ENCODE measurements around the gene FCHSD1.
A peak's percentile ranks its signal among the peaks of the same experiment; 100 is the strongest.

FCHSD1 gene

GRCh38 chr5:141640698-141641097, 10.5 kb downstream of the FCHSD1 start:
- DNase-seq, result no peak

DNA sequence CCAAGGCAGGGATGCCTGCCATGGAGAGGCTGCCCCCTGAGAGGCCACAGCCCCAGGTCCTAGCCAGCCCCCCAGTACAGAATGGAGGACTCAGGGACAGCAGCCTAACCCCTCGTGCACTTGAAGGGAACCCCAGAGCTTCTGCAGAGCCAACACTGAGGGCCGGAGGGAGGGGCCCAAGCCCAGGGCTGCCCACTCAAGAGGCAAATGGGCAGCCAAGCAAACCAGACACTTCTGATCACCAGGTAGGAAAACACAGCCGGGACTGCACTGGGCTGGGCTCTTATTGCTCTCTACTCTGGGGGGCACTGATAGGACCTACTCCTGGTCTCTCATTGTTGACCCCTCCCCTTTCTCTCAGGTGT, 11.2 kb downstream of the FCHSD1 start:
- DNase-seq, result no peak

- no peak for DNase-seq
Measured at GRCh38 chr5:141639357-141640050, 11.7 kb downstream of the FCHSD1 start.

- DNase-seq, result no peak
Measured at GRCh38 chr5:141638771-141639170, 12.4 kb downstream of the FCHSD1 start.

GRCh38 chr5:141637767-141638419, 13.3 kb downstream of the FCHSD1 start:
- DNase-seq, result peak in 2 of 3 experiments; percentile 17 to 50

DNA sequence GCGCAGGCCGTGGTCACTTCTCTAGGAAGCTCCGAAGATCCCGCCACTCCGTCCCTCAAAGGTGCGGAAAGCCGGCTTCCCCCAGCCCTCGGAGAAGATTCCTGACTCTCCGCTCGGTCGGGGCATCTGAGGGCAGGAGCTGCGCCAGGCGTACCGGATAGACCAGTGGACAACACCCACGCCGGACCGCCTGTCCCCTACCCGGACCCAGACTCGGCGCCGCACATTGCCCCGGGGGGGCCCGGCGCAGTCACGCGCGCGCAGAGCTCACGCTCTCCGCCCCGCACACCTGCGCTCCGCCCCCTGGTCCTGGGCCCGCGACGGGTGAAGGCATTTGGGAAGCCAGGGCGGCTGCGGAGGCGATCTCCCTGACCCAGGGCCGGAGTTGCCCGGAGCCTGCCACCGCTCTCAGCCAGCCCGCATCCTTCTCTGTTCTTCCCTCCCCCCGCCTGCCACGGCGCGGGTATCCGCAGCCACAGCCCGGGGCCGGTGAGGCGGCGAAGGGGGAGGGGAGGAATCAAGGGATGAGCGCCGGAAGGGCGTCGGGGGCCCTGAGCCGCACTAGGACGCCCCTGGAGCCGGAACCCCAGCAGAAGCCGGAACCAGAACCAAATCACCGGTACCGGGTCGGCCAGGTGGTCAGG, 14.0 kb downstream of the FCHSD1 start:
- peak in 2 of 3 experiments; percentile 66 for DNase-seq

DNA sequence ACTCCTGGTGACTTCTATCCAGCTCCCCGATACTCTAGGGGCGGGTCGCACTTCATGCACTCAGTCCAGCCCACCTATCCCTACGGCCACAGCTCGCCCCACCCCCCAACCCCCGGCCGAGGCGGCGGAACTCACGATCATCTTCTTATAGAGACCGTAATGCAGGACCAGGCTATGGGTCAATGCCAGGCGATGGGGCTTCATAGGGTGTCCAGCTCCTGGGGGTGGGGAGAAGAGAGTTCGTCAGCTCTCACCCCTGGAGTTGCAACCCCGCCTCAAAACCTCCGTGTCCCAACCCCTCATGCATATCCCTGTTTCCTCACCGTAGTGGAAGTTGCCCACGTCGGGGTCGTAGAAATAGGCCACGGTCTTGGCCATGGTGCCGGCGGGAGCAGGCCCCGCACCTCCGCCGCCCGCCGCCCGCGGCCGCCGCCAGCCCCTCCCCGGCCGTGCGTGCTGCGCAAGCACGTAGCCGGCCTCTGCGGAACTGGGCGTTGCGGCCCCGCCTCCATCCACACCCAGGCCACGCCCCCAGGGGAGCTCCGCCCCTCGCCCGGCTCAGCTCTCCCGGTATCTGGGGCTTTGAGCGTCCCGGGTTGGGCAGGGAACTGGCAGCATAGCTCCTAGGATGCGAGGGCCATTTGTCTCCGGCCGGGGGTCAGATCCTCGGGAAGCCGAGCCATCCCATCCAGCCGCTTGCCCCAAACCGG, 14.7 kb downstream of the FCHSD1 start, which contains the start of the genes HDAC3 and RELL2:
HDAC3 (minus strand) TSS at position 437 of the 710 bp plus-strand sequence; CDS start at position 378, 59 bp downstream.
RELL2 (plus strand) TSS at position 585 of the 710 bp plus-strand sequence. CDS start 1,229 bp downstream, outside the sequence.
- peak; percentile 82 to 91 (median 83) for DNase-seq

DNA sequence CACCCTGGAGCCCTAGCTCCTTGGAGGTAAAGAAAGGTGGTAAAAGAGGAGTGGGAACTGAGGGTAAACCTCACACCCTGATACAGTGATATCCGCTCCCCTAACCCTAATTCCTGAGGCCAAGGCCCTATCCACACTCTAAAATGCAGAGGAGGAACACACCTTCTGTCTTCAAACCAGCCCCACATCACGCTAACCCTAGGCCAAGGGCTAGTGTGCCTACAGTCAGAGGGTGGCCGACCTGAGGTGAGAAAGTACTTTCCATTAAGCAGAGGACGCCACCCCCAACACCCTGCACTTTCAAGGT, 15.2 kb downstream of the FCHSD1 start:
- no peak for DNase-seq

GRCh38 chr5:141635646-141636045, 15.6 kb downstream of the FCHSD1 start:
- DNase-seq, result no peak

DNA sequence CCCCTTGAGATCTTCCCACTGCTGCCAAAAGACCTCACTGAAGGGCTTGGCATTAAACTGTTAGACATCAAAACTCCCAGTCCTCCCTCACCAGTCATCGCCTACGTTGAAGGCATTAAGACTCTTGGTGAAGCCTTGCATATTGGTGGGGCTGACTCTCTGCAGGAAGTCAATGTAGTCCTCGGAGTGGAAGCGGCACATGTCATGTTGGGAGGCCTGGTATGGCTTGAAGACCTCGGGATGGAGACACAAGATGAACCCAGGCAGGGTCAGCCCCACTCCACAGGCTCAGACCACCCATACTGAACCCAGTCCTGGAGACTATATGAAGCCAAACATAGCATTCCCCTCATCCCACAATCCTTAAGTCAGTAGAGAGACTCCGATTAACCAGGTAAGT, 16.5 kb downstream of the FCHSD1 start:
- DNase-seq, result no peak

GRCh38 chr5:141633871-141634561, 17.2 kb downstream of the FCHSD1 start:
- no peak for DNase-seq

DNA sequence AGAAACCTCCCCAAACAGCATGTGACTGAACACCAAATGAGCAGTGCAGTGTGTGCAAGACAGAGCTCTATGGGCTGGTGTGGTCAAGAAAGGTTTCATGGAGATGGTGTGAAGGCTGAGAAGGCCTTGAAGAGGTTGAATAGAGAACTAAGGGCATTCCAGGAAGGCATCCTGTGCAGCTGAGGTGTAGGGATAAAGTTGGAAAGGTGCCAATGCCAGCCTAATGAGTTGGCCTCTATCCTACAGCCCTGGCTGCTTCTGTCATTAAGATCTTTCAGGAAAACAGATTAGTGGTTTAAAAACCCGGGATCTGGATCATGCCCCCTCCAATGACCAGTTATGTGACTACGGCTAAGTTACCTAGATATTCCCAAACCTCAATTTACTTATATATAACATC, 18.6 kb downstream of the FCHSD1 start:
- peak in 1 of 3 experiments; percentile 4 for DNase-seq

GRCh38 chr5:141630570-141631140, 20.6 kb downstream of the FCHSD1 start:
- DNase-seq, result no peak

GRCh38 chr5:141628175-141628788, 22.9 kb downstream of the FCHSD1 start:
- no peak for DNase-seq

DNA sequence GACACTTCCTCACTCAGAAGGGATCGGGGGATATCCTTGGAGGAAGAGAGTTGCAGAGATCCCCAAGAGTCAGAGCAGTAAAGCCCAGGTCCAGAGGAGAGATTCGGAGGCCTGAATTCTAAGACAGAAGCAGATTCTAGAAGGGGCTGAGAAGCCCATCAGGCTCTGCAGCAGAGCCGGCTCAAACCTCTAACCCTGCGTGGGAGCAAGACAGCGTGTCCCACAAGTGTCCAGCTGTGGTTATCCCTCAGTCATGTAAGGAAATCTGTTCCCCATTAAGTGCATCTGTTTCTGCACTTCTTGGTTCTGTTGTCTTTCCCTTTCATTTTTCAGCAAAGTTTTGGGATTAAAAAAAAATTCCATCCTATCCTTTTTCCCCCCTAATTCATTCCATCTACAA, 27.6 kb downstream of the FCHSD1 start:
- no peak for DNase-seq

- DNase-seq, result no peak
Measured at GRCh38 chr5:141623186-141623585, 28.0 kb downstream of the FCHSD1 start.

DNA sequence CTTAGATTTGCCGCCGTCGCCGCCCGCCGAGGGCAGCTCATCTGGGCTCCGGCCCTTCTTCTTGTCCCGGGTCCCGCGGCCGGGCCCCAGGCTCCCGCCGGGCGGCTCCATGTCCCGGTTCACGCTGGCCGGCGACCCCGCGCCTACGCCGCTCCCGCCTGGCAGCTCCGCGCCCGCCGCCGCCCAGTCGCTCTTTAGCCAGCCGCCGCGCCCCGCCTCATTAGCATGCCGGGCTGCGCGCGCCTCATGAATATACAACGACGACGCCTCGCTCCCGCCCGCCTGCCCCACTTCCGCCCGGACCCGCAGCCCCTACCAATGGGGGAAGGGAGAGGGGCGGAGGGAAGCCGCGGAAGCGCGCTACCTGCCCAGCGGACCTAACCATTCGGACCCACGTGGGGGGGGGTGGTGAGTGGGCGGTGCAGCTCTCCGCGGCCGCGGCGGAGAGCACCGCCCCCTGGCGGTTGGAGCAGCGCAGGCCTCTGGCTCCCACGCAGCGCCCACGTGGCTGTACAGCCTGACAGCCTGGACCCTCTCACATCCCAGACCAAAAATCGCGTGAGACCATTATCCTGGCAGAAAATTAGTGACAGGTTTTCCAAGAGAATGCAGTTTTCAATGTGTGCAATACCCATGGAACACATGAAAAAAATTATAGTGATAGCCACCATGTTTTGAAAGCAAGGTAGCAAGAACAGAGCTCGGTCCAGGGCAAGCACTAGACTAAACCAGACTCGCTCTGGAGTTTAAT, 32.2 kb downstream of the FCHSD1 start, which contains the start of gene DIAPH1:
DIAPH1 (minus strand) TSS at position 197 of the 751 bp plus-strand sequence; CDS start at position 111, 86 bp downstream.
- peak; percentile 91 to 96 (median 96) for DNase-seq

DNA sequence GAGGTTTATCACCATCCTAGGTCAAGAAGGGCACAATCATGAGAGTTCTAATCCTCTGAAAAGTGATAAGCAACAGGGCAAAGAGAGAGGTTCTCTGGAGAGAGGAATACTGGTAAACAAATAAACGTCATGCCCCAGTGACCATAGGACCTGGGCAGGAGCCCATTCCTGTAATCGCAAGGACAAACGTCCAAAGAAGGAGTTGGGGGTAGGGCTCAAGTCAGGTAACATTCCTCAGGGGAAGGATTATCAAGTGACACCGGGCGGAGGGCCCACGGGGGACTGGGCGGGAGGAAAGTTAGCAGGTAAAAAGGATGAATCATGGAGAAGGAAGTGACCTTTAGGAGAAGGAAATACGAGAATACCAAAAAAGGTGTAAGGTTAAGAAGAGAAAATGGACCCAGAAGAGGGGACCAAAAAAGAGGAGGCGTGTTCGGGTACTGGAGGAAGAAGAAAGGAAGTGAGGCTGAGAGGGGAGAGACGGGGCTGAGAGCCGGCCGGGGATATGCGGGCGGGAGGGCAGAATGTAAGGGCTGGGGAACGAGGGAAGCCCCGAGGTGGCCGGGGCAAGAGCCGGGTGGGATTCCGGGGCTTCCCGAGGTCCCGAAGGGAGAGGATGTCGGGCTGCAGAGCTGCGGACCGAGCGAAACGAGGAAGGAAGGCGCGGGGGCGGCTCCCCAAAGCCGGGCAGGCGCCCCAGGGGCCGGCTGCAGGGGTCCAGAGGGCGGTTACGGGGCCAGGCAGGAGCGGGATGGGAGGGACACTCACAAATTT, 33.0 kb downstream of the FCHSD1 start:
- DNase-seq, result peak; percentile 39 to 75 (median 74)

DNA sequence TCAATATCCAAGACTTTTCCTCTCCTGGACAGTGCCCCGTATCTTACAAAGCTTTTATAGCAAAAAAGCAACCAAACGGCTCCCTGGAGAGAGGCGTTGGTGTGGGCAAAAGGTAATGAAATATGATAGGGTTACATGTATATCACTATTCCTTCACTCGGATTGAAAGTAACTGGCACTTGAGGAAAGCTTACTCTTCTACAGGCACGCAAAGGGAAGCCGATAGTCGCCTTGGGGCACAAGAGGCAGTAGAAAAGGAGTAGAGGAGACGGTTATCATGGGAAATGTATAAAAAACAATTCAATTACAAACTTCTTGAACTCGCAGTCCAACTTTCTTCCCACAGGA, 33.6 kb downstream of the FCHSD1 start:
- peak in 1 of 3 experiments; percentile 17 for DNase-seq

DNA sequence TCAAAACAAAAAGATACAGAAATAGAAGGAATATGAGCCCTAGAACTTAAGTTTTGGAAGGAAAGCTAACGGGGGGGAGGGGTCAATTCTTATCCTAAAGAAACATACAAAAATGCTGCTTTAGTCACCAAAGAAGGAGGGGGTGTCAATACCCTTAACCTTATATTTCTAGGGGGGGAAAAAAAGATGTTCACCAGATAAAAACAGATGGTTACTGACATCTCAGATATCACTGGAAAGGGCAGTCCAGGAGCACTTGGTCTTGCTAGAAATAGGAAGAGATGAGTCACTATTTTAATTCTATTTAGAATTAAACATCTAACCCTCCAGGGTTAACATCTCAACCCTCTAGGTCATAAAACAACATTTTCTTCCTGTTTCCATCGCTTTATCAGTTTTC, 34.1 kb downstream of the FCHSD1 start:
- no peak for DNase-seq

Measured in NCI-H1417 (cell line).